SU-DHL-6 (cell line): Measurements from ENCODE around the gene RNF17.

Source experiments
- H2AFZ ChIP-seq: fragments of 200-600 bp; sonication (generic); 2 replicates; pipeline ENCODE4 v1.6.1; 2014; ENCODE audit warnings: low read depth, mild to moderate bottlenecking, moderate library complexity, mixed read lengths, antibody characterized with exemption, low read length; ENCODE audit not compliant: severe bottlenecking
- H3F3A ChIP-seq: fragments of 200-600 bp; shearing (Covaris generic); 2 replicates; pipeline ENCODE4 v1.6.0; 2016; ENCODE audit warnings: antibody characterized with exemption, mild to moderate bottlenecking; ENCODE audit not compliant: insufficient read depth
- H3K27ac ChIP-seq: fragments of 200-600 bp; sonication (generic); 2 replicates; pipeline ENCODE4 v1.5.1; 2016; ENCODE audit warnings: low read depth, mild to moderate bottlenecking, low read length, moderate library complexity, mixed read lengths
- H3K27me3 ChIP-seq: fragments of 200-600 bp; sonication (generic), shearing (Covaris generic); 2 replicates; pipeline ENCODE4 v1.6.0; 2014; ENCODE audit warnings: mild to moderate bottlenecking, low read length
- H3K36me3 ChIP-seq: fragments of 200-600 bp; sonication (generic); 2 replicates; pipeline ENCODE4 v1.6.1; 2014; ENCODE audit warnings: mild to moderate bottlenecking, low read length, mixed read lengths
- H3K4me2 ChIP-seq: fragments of 300-600, 200-600 bp; shearing (Covaris generic), sonication (generic); 2 replicates; pipeline ENCODE4 v1.6.0; 2014; ENCODE audit warnings: low read length, low read depth, mild to moderate bottlenecking; ENCODE audit not compliant: poor library complexity, severe bottlenecking
- H3K4me3 ChIP-seq: fragments of 200-600 bp; sonication (generic); 2 replicates; pipeline ENCODE4 v1.5.1; 2014; ENCODE audit warnings: antibody characterized with exemption, low read length, mild to moderate bottlenecking, mixed read lengths; ENCODE audit not compliant: insufficient read depth, poor library complexity, severe bottlenecking
- H3K79me2 ChIP-seq: fragments of 200-600 bp; sonication (generic); 2 replicates; pipeline ENCODE4 v1.6.1; 2014; ENCODE audit warnings: mild to moderate bottlenecking, low read length, moderate library complexity; ENCODE audit not compliant: insufficient read depth
- H3K9ac ChIP-seq: fragments of 200-600 bp; sonication (generic); 2 replicates; pipeline ENCODE4 v1.7.0; 2014; ENCODE audit warnings: mild to moderate bottlenecking, low read length
- H3K9me2 ChIP-seq: fragments of 200-600 bp; sonication (generic); replicated peaks from 2 replicates; pipeline ENCODE4 v1.6.1; 2014; ENCODE audit warnings: low read length; ENCODE audit not compliant: insufficient read depth
- H3K9me3 ChIP-seq: fragments of 200-600 bp; sonication (generic); 2 replicates; pipeline ENCODE4 v1.6.1; 2014; ENCODE audit warnings: low read length, mixed read lengths; ENCODE audit not compliant: insufficient read depth
- H4K20me1 ChIP-seq: fragments of 200-600 bp; sonication (generic); 2 replicates; pipeline ENCODE4 v1.6.1; 2014; ENCODE audit warnings: low read depth, mild to moderate bottlenecking, antibody characterized with exemption, low read length, moderate library complexity, mixed read lengths
- CTCF ChIP-seq: fragments of 200-600 bp; sonication (generic); IDR thresholded peaks from one replicate; pipeline ENCODE4 v1.5.1; 2017; ENCODE audit warnings: antibody characterized with exemption, mild to moderate bottlenecking, low read length, moderate library complexity; ENCODE audit not compliant: insufficient read depth, poor library complexity, severe bottlenecking
- EZH2phosphoT487 ChIP-seq: fragments of 200-600 bp; sonication (generic), shearing (Covaris generic); conservative IDR thresholded peaks from 2 replicates; pipeline ENCODE4 v1.6.1; 2018; ENCODE audit warnings: mild to moderate bottlenecking, antibody characterized with exemption, low read length, moderate library complexity, mixed read lengths

The RNF17 gene

DNA sequence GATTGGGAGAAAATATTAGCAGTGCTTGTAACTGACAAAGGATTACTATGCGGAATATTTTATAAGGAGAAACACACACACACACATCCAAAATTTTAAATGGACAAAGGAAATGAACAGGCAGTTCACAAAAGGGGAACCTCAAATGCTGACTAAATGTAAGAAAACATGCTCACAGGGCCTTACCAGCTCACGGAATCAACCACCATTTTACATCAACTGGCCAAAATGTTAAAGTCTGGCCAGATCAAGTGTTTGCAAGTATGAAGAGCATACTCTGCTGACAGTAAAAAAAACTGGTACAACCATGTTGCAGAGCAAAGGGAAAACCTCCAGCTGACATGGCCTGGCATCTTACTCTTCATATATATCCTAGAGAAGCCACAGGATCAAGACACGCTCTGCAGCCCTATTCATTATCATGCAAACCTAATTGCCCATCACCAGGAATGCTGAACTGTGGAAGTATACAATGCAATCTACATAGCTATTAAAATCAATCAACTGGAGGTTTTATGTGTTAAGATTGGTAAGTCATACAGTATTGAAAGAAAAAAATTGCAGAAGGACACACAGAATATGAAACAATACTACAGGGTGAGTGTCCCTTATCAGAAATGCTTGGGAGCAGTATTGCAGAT, 124.4 kb downstream of the RNF17 start:
- H3F3A ChIP-seq = 0 out of 2 replicates have a peak, but pooled peaks cover 3% of the 10 kb centered on the region
- no peak overlapping the region for H3K27ac ChIP-seq
- H3K4me3 ChIP-seq = no peak overlapping the region
- no peaks in the 10 kb centered on the region for H3K79me2 ChIP-seq
- H3K9ac ChIP-seq = no peak overlapping the region
- peaks cover 11% of the 10 kb centered on the region; the same call in 1 of the 2 replicates for H3K36me3 ChIP-seq
- no peak overlapping the region for H2AFZ ChIP-seq
- no peak for TF ChIP-seq EZH2phosphoT487
- TF ChIP-seq CTCF = no peak
- H4K20me1 ChIP-seq = no peaks in the 10 kb centered on the region
- H3K9me2 ChIP-seq = no peaks in the 10 kb centered on the region
- H3K9me3 ChIP-seq = no peaks in the 10 kb centered on the region
- no peaks in the 10 kb centered on the region for H3K27me3 ChIP-seq
- H3K4me2 ChIP-seq = no peak overlapping the region

GRCh38 chr13:24890256-24890655, 126.3 kb downstream of the RNF17 start:
- H3K79me2 ChIP-seq = no peaks in the 10 kb centered on the region
- no peaks in the 10 kb centered on the region for H3K9me2 ChIP-seq
- no peak overlapping the region for H2AFZ ChIP-seq
- no peak overlapping the region for H3K4me3 ChIP-seq
- no peaks in the 10 kb centered on the region for H3K27me3 ChIP-seq
- no peaks in the 10 kb centered on the region for H3K9me3 ChIP-seq
- H3F3A ChIP-seq = no peaks in the 10 kb centered on the region
- H3K27ac ChIP-seq = no peak overlapping the region
- H4K20me1 ChIP-seq = no peaks in the 10 kb centered on the region
- TF ChIP-seq EZH2phosphoT487 = no peak
- TF ChIP-seq CTCF = no peak
- peaks cover 4% of the 10 kb centered on the region; the same call in 1 of the 2 replicates for H3K36me3 ChIP-seq
- H3K9ac ChIP-seq = no peak overlapping the region
- H3K4me2 ChIP-seq = no peak overlapping the region

- H3K9ac ChIP-seq = no peak overlapping the region
These were observed 127.6 kb downstream of the RNF17 start for GRCh38 chr13:24891476-24892108.

More at GRCh38 chr13:24891476-24892108, 127.6 kb downstream of the RNF17 start:
- Histone ChIP-seq H3K4me3 (no peak overlapping the region), H3K9me3 (no peaks in the 10 kb centered on the region), H3F3A (no peaks in the 10 kb centered on the region), H3K27me3 (no peaks in the 10 kb centered on the region), H3K4me2 (no peak overlapping the region), H3K9me2 (no peaks in the 10 kb centered on the region), H3K79me2 (no peaks in the 10 kb centered on the region), H3K36me3 (peaks cover 3% of the 10 kb centered on the region; the same call in 1 of the 2 replicates), H4K20me1 (no peaks in the 10 kb centered on the region), H3K27ac (no peak overlapping the region), H2AFZ (no peak overlapping the region)
- TF ChIP-seq EZH2phosphoT487 = no peak
- TF ChIP-seq CTCF = no peak
